H1 (cell line): ENCODE data around the gene PLA2G15. TPM values are rescaled to one million over a fixed set of nuclear protein-coding genes. Genes with fewer than 3 reads are reported as not detected.

Experiments
- CHD7 ChIP-seq: fragments of 300-600 bp; sonication (generic); IDR thresholded peaks from 2 replicates; pipeline ENCODE4 v1.7.1; 2012; ENCODE audit warnings: low read length, moderate library complexity, mild to moderate bottlenecking, inconsistent platforms; ENCODE audit not compliant: insufficient replicate concordance
- POLR2AphosphoS5 ChIP-seq: IDR thresholded peaks from 2 replicates; pipeline ENCODE4 v1.6.1; 2011; ENCODE audit warnings: low read depth, low read length
- polyA plus RNA-seq, 7 experiments: library from polyadenylated mRNA; depleted of rRNA in 3 of 7; stranded (reverse) in 5 of 7; unstranded in 2 of 7; fragments of >200 nt in 5 of 7; fragments of 200-250 nt in 2 of 7; gene quantifications; 1 replicate in 5 of 7; 2 replicates in 1 of 7; 4 replicates in 1 of 7; pipeline versions ENCODE4 v1.2.1 to v1.2.3, GENCODE V29; 2011 to 2013; ENCODE audit warnings: missing spikeins in 2 of 7, mixed read lengths in 2 of 7
- total RNA-seq: library from RNA; stranded (reverse); fragmentation: NEBNext Ultra II Directional; extraction: Animal tissue kit (Norgen Biotek cat#: 25700); gene quantifications from 2 replicates; pipeline ENCODE4 v1.2.1, GENCODE V29; 2021

The PLA2G15 gene
- total and polyA plus RNA-seq, 2 of the 8 experiments (the other 6 are each of a cell fraction or from before 2014, with no cell fraction given): 11.2 to 12.0 TPM

GRCh38 chr16:68217506-68217905 lies 27.7 kb upstream of the PLA2G15 start (continued):
- no peak for TF ChIP-seq CHD7
- no peak for TF ChIP-seq POLR2AphosphoS5
- TF ChIP-seq, all 59 proteins: peak for 0
